ENCODE results near the gene FMN1. TPM values are rescaled to one million over a fixed set of nuclear protein-coding genes. Genes with fewer than 3 reads are reported as not detected.

Gene FMN1
- total RNA-seq, 1 experiment from 2014 or later = 3.9 TPM

DNA sequence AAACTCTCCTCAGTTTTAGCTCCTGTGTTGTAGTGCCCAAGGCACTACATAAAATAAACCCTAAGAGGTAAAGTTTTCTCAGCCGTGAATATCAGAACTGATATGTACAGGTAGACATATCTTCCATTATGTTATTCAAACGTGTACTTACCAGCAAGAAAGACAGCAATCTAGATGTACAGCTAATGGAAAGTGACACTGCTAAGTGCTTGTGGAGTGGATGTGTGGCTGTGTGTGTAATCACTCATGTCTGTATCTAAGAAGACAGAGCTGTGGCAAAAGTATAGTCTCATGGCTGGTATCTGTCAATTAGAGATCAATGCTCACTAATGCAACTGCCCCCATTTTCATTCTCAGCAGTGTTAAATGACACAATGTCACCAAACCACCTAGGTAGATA is 101.3 kb downstream of the FMN1 start:
- BruUV-seq (replicated peaks) = no TSS peak
- H3K4me3 ChIP-seq (ENCODE audit: low read depth in 2 of 2, low read length in 2 of 2) = no peak overlapping the region
- in situ Hi-C loops (cut with HindIII; ENCODE audit: low pct_unique_long_range_greater_than_20kb, low sequenced_read_pairs) (no loop called here), intact Hi-C loops (cut with micrococcal nuclease; ENCODE audit: unreplicated experiment) (no loop called here)
- ChIA-PET CTCF (no interaction called here), POLR2A (no interaction called here)
- H3K27me3 ChIP-seq (ENCODE audit: control insufficient read depth, insufficient read depth, low read length) = no peaks in the 10 kb centered on the region
- H3K36me3 ChIP-seq (ENCODE audit: control insufficient read depth, insufficient read depth, low read length) = no peaks in the 10 kb centered on the region
- H3K4me1 ChIP-seq (ENCODE audit: control insufficient read depth, insufficient read depth, low read length) = no peaks in the 10 kb centered on the region
- TF ChIP-seq TCF7L2 (IDR thresholded peaks at IDR 0.05; ENCODE audit: low read depth, low read length) (no peak), SIN3A (IDR thresholded peaks at IDR 0.05; ENCODE audit: borderline replicate concordance, insufficient read depth, low read depth, low read length) (no peak), POLR2AphosphoS5 (IDR thresholded peaks at IDR 0.05; ENCODE audit: low read depth, low read length) (no peak), REST (IDR thresholded peaks at IDR 0.05; ENCODE audit: insufficient read depth in 1 of 2, low read depth in 2 of 2, low read length in 1 of 2) (no peak)
- TF ChIP-seq, protein P1, sequence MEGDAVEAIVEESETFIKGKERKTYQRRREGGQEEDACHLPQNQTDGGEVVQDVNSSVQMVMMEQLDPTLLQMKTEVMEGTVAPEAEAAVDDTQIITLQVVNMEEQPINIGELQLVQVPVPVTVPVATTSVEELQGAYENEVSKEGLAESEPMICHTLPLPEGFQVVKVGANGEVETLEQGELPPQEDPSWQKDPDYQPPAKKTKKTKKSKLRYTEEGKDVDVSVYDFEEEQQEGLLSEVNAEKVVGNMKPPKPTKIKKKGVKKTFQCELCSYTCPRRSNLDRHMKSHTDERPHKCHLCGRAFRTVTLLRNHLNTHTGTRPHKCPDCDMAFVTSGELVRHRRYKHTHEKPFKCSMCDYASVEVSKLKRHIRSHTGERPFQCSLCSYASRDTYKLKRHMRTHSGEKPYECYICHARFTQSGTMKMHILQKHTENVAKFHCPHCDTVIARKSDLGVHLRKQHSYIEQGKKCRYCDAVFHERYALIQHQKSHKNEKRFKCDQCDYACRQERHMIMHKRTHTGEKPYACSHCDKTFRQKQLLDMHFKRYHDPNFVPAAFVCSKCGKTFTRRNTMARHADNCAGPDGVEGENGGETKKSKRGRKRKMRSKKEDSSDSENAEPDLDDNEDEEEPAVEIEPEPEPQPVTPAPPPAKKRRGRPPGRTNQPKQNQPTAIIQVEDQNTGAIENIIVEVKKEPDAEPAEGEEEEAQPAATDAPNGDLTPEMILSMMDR (IDR thresholded peaks at IDR 0.05) = no peak
- ATAC-seq = no peak
- H3K9me3 ChIP-seq (ENCODE audit: control insufficient read depth, insufficient read depth, low read depth, low read length) = no peaks in the 10 kb centered on the region
- no peak overlapping the region for H3K27ac ChIP-seq (ENCODE audit: low read length)
- no peak for DNase-seq (ENCODE audit: low read depth, low spot score)

DNA sequence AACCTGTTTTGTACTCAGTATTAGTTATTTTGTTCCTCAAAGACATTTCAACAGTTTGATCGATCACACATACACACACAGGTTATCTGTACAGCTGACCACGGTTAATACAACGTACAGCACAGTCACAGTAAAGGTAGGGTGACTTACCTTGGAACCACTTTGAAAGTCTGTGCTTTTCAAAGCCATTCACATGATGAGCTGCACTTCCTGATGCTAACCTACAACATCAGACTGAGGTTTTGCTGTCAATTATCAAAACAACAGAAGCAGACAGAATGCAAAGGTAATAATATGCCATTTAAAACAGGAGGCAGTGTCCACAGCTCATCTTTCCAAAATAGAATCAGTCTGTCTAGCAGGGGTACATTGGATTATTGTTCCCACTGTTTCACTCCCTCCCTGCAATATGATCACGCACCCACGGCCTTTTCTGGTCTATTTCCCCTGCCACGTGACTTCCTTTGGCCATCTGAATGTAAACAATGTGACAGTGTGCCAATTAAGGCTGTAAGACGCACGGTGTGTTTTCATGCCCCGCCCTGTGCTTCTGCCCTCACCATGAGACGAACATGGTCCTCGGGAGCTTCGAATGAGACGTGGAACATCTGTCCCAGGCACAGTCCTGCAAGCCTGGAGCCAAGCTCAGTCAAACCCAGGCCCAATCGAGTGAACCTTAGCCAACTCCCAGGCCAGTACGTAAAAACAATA is 102.4 kb downstream of the FMN1 start:
- CTCF ChIA-PET = no interaction called here
- POLR2A ChIA-PET = no interaction called here
- in situ Hi-C loops (cut with HindIII; ENCODE audit: low pct_unique_long_range_greater_than_20kb, low sequenced_read_pairs) = no loop called here
- no peaks in the 10 kb centered on the region for H3K4me1 ChIP-seq (ENCODE audit: control insufficient read depth, insufficient read depth, low read length)
- H3K36me3 ChIP-seq (ENCODE audit: control insufficient read depth, insufficient read depth, low read length) = no peaks in the 10 kb centered on the region
- intact Hi-C loops (cut with micrococcal nuclease; ENCODE audit: unreplicated experiment) = no loop called here
- ATAC-seq (no peak), DNase-seq (ENCODE audit: low read depth, low spot score) (no peak)
- H3K4me3 ChIP-seq (ENCODE audit: low read depth in 2 of 2, low read length in 2 of 2) = no peak overlapping the region
- no peak overlapping the region for H3K27ac ChIP-seq (ENCODE audit: low read length)
- TF ChIP-seq REST (IDR thresholded peaks at IDR 0.05; ENCODE audit: insufficient read depth in 1 of 2, low read depth in 2 of 2, low read length in 1 of 2) (no peak), TCF7L2 (IDR thresholded peaks at IDR 0.05; ENCODE audit: low read depth, low read length) (no peak)
- H3K9me3 ChIP-seq (ENCODE audit: control insufficient read depth, insufficient read depth, low read depth, low read length) = no peaks in the 10 kb centered on the region
- no TSS peak for BruUV-seq (replicated peaks)
- no peaks in the 10 kb centered on the region for H3K27me3 ChIP-seq (ENCODE audit: control insufficient read depth, insufficient read depth, low read length)
